Uterus (tissue), 2 donors: ENCODE data around the gene NEURL1B.

Experiments used
- CTCF ChIP-seq, 4 experiments: fragments of 200-600 bp in 2 of 4; fragments of 450-650 bp in 2 of 4; sonication (generic) in 2 of 4; IDR thresholded peaks; one replicate each; pipeline ENCODE4 v1.5.1; 2016 to 2019; ENCODE audit warnings: antibody characterized with exemption in 4 of 4, mild to moderate bottlenecking in 2 of 4, moderate library complexity in 1 of 4
- POLR2A ChIP-seq, 2 donors: fragments of 450-650 bp; IDR thresholded peaks; one replicate each; pipeline ENCODE4 v1.6.1; 2016; ENCODE audit warnings: antibody characterized with exemption in 2 of 2, mild to moderate bottlenecking in 1 of 2, moderate library complexity in 1 of 2

GRCh38 chr5:172658961-172659501 lies 18.0 kb downstream of the NEURL1B start:
- no peak for TF ChIP-seq POLR2A (IDR thresholded peaks at IDR 0.05)
- no peak for TF ChIP-seq CTCF (IDR thresholded peaks at IDR 0.05)
